Adrenal gland (tissue), 5 donors: Measurements from ENCODE around the gene TTC23.

Source experiments
- CTCF ChIP-seq, 6 experiments: fragments of 450-650 bp in 4 of 6; fragments of 200-600 bp in 2 of 6; sonication (generic) in 1 of 6; IDR thresholded peaks; 1 replicate in 5 of 6; 2 replicates in 1 of 6; pipeline versions ENCODE4 v1.5.1 to v1.8.0; 2016 to 2021; ENCODE audit warnings: antibody characterized with exemption in 6 of 6, mild to moderate bottlenecking in 2 of 6, moderate library complexity in 1 of 6
- POLR2A ChIP-seq, 2 donors: fragments of 450-650 bp; IDR thresholded peaks; one replicate each; pipeline ENCODE4 v1.6.1; 2017; ENCODE audit warnings: antibody characterized with exemption in 2 of 2, mild to moderate bottlenecking in 2 of 2, moderate library complexity in 1 of 2
- donor health status: DM: no; HTN: no; CAD: no.

GRCh38 chr15:99211926-99212325 lies 37.5 kb downstream of the TTC23 start:
- no peak for TF ChIP-seq CTCF (IDR thresholded peaks at IDR 0.05)
- peak in 1 of 2 donors; percentile 25 for TF ChIP-seq POLR2A (IDR thresholded peaks at IDR 0.05)
